K562 (cell line): ENCODE measurements around the gene GNGT2. TPM values are rescaled to one million over a fixed set of nuclear protein-coding genes. Genes with fewer than 3 reads are reported as not detected.

Source experiments
- ARID1B ChIP-seq: fragments of 450-650 bp; IDR thresholded peaks from 2 replicates; pipeline ENCODE4 v1.6.1; 2016; ENCODE audit warnings: antibody characterized with exemption, mild to moderate bottlenecking, inconsistent platforms
- BCOR ChIP-seq: fragments of 450-650 bp; IDR thresholded peaks from 2 replicates; pipeline ENCODE4 v1.6.1; 2016
- CEBPG ChIP-seq, 3 experiments: fragments of 200-800 bp in 1 of 3; sonication (Bioruptor generic) in 1 of 3; sonication (generic) in 1 of 3; formaldehyde crosslinking in 1 of 3; IDR thresholded peaks in 2 of 3; conservative IDR thresholded peaks in 1 of 3; 2 replicates each; pipeline versions ENCODE4 v1.6.1 to v1.8.0; 2016 to 2022; ENCODE audit warnings: missing compliant biosample characterization in 2 of 3, missing genetic modification characterization in 2 of 3, mild to moderate bottlenecking in 1 of 3, missing genetic modification reagents in 1 of 3
- CLOCK ChIP-seq: fragments of 250-450 bp; sonication (Bioruptor Pico); IDR thresholded peaks from 2 replicates; pipeline ENCODE4 v1.4.0; 2020; ENCODE audit warnings: mild to moderate bottlenecking, moderate library complexity, borderline replicate concordance
- EHMT2 ChIP-seq: fragments of 450-650 bp; IDR thresholded peaks from 2 replicates; pipeline ENCODE4 v1.6.1; 2018; ENCODE audit warnings: antibody characterized with exemption
- ETV1 ChIP-seq: fragments of 450-650 bp; conservative IDR thresholded peaks from 2 replicates; pipeline ENCODE4 v1.6.1; 2016; ENCODE audit warnings: missing genetic modification characterization, control low read depth, low read depth, missing compliant biosample characterization
- ETV5 ChIP-seq: sonication (generic); formaldehyde crosslinking; IDR thresholded peaks from 2 replicates; pipeline ENCODE4 v1.4.0; 2020; ENCODE audit warnings: low read depth, mild to moderate bottlenecking, missing genetic modification reagents
- FOSL1 ChIP-seq: fragments of 200-800 bp; sonication (Bioruptor generic); conservative IDR thresholded peaks from 2 replicates; pipeline ENCODE4 v1.6.1; 2016; ENCODE audit warnings: missing genetic modification characterization, missing compliant biosample characterization
- GTF2B ChIP-seq: IDR thresholded peaks from 2 replicates; pipeline ENCODE4 v1.6.1; 2011; ENCODE audit not compliant: insufficient read length; ENCODE audit errors: extremely low read depth
- JUND ChIP-seq, 2 experiments: IDR thresholded peaks; 2 replicates in 1 of 2; 3 replicates in 1 of 2; pipeline ENCODE4 v1.6.1; 2011; ENCODE audit warnings: borderline replicate concordance in 2 of 2, low read depth in 2 of 2, low read length in 2 of 2, improper control_type of control experiment in 1 of 2, missing biosample characterization in 1 of 2, missing genetic modification characterization in 1 of 2, missing genetic modification reagents in 1 of 2
- NFE2 ChIP-seq: IDR thresholded peaks from 2 replicates; pipeline ENCODE4 v1.6.1; 2014; ENCODE audit warnings: antibody characterized with exemption, low read depth
- NRF1 ChIP-seq, 2 experiments: fragments of 450-650 bp; IDR thresholded peaks in 1 of 2; conservative IDR thresholded peaks in 1 of 2; 2 replicates each; pipeline ENCODE4 v1.6.1; 2014; ENCODE audit warnings: mild to moderate bottlenecking in 2 of 2
- SIRT6 ChIP-seq: IDR thresholded peaks from one replicate; pipeline ENCODE4 v1.6.1; 2012; ENCODE audit warnings: low read depth, mild to moderate bottlenecking, control low read depth, inconsistent platforms, low read length, moderate library complexity
- SRF ChIP-seq, 2 experiments: fragments of 250-450, 450-650 bp in 1 of 2; sonication (Bioruptor Pico) in 1 of 2; sonication (generic) in 1 of 2; formaldehyde crosslinking; IDR thresholded peaks; 2 replicates each; pipeline versions ENCODE4 v1.5.0 to v1.5.1; 2020 to 2022; ENCODE audit warnings: mild to moderate bottlenecking in 1 of 2, missing genetic modification reagents in 1 of 2
- TARDBP ChIP-seq: fragments of 450-650 bp; IDR thresholded peaks from 2 replicates; pipeline ENCODE4 v1.6.1; 2016
- TRIM24 ChIP-seq, 2 experiments: fragments of 450-650 bp; IDR thresholded peaks; 2 replicates each; pipeline ENCODE4 v1.6.1; 2016
- YBX1 ChIP-seq: fragments of 450-650 bp; IDR thresholded peaks from 2 replicates; pipeline ENCODE4 v1.7.1; 2016; ENCODE audit warnings: mild to moderate bottlenecking
- ZBTB2 ChIP-seq: fragments of 450-650 bp; IDR thresholded peaks from 2 replicates; pipeline ENCODE4 v1.6.1; 2016; ENCODE audit warnings: antibody characterized with exemption
- ZBTB43 ChIP-seq: sonication (generic); formaldehyde crosslinking; IDR thresholded peaks from 2 replicates; pipeline ENCODE4 v1.8.0; 2023; ENCODE audit warnings: mild to moderate bottlenecking, missing genetic modification reagents
- ZFPM2 ChIP-seq: fragments of 250-450 bp; sonication (Bioruptor Pico); IDR thresholded peaks from 2 replicates; pipeline ENCODE4 v1.5.1; 2022; ENCODE audit warnings: mild to moderate bottlenecking
- ZNF174 ChIP-seq: fragments of 250-450 bp; sonication (Bioruptor Pico); IDR thresholded peaks from 2 replicates; pipeline ENCODE4 v1.4.0; 2020; ENCODE audit warnings: mild to moderate bottlenecking
- ZNF311 ChIP-seq: fragments of 250-450 bp; sonication (Bioruptor Pico); IDR thresholded peaks from 2 replicates; pipeline ENCODE4 v1.4.0; 2020; ENCODE audit warnings: mild to moderate bottlenecking, moderate library complexity
- ZNF589 ChIP-seq: fragments of 200-800 bp; sonication (Bioruptor generic); IDR thresholded peaks from 2 replicates; pipeline ENCODE4 v1.6.1; 2016; ENCODE audit warnings: low read depth, missing genetic modification characterization, missing compliant biosample characterization
- polyA plus RNA-seq, 8 experiments: library from polyadenylated mRNA; depleted of rRNA in 4 of 8; stranded (reverse) in 5 of 8; unstranded in 3 of 8; fragments of >200 nt; fragmentation: Nextera tagmentation in 2 of 8; fragmentation: Illumina TruSeq in 1 of 8; extraction: Ambion mirVana in 2 of 8; extraction: Trizol in 1 of 8; gene quantifications; 2 replicates each; pipeline versions ENCODE4 v1.2.1 to v1.2.3, GENCODE V29; 2011 to 2014; ENCODE audit warnings: inconsistent platforms in 1 of 8, missing spikeins in 1 of 8
- total RNA-seq, 7 experiments: library from RNA; depleted of rRNA in 6 of 7; stranded (reverse); fragments of >200 nt in 6 of 7; fragmentation: Illumina TruSeq in 2 of 7; extraction: Trizol in 2 of 7; gene quantifications; 2 replicates each; pipeline versions ENCODE4 v1.2.1 to v1.2.3, GENCODE V29; 2011 to 2021; ENCODE audit warnings: low replicate concordance in 1 of 7

Gene GNGT2
- total and polyA plus RNA-seq, 9 of the 15 experiments (the other 6 are each of a cell fraction or from before 2014, with no cell fraction given): not detected

- TF ChIP-seq ARID1B (peak; percentile 70), ZBTB43 (no peak), ZNF174 (CRISPR knock-in tag) (no peak), ZNF589 (no peak), ZBTB2 (no peak), GTF2B (no peak), SIRT6 (no peak), YBX1 (no peak), ZNF311 (CRISPR knock-in tag) (no peak), BCOR (no peak), NFE2 (peak; percentile 92), TRIM24 (IDR thresholded peaks at IDR 0.05) (peak; percentile 75 to 89; a peak in 3 of 4 replicates), CLOCK (CRISPR knock-in tag) (no peak), SRF (CRISPR knock-in tag; IDR thresholded peaks at IDR 0.05) (no peak), ZFPM2 (CRISPR knock-in tag) (no peak), ETV1 (tag) (peak; percentile 62; the same call in 1 of the 2 replicates), ETV5 (CRISPR knock-in tag) (peak; percentile 31; the same call in 1 of the 2 replicates), JUND (IDR thresholded peaks at IDR 0.05; ENCODE audit: borderline replicate concordance, low read depth, low read length) (peak; percentile 60; the same call in 1 of the 2 replicates), JUND (tag; IDR thresholded peaks at IDR 0.05; ENCODE audit: borderline replicate concordance, low read depth, low read length) (peak; percentile 57; the same call in 2 of the 3 replicates), CEBPG (CRISPR knock-in tag; IDR thresholded peaks at IDR 0.05) (peak; percentile 78), CEBPG (tag; conservative IDR thresholded peaks at IDR 0.05 in 1 of 2, IDR thresholded peaks at IDR 0.05 in 1 of 2) (peak; percentile 79 to 92; a peak in 3 of 4 replicates), FOSL1 (tag) (peak; percentile 72), EHMT2 (no peak), TARDBP (no peak), NRF1 (conservative IDR thresholded peaks at IDR 0.05 in 1 of 2, IDR thresholded peaks at IDR 0.05 in 1 of 2) (peak; percentile 88 to 90)
Measured at GRCh38 chr17:49252148-49252695, 41.8 kb upstream of the GNGT2 start (continued).
